ENCODE measurements around the gene TNS3. TPM values are rescaled to one million over a fixed set of nuclear protein-coding genes. Genes with fewer than 3 reads are reported as not detected.

TNS3 gene
- total and polyA plus RNA-seq, 9 of the 15 experiments (the other 6 are each of a cell fraction or from before 2014, with no cell fraction given), result 0.20 TPM; not detected in 8

GRCh38 chr7:47360301-47360900, 221.5 kb downstream of the TNS3 start (continued):
- TF ChIP-seq NFRKB (IDR thresholded peaks at IDR 0.05; ENCODE audit: low read depth) (no peak), JUNB (CRISPR knock-in tag; conservative IDR thresholded peaks at IDR 0.05) (no peak), ATF3 (IDR thresholded peaks at IDR 0.05) (no peak), ATF3 (CRISPR knock-in tag; conservative IDR thresholded peaks at IDR 0.05) (no peak), RAD21 (CRISPR knock-in tag; conservative IDR thresholded peaks at IDR 0.05 in 1 of 2, IDR thresholded peaks at IDR 0.05 in 1 of 2) (no peak), CTCF (IDR thresholded peaks at IDR 0.05 in 2 of 3, conservative IDR thresholded peaks at IDR 0.05 in 1 of 3; ENCODE audit: insufficient read depth in 2 of 3, low read depth in 1 of 3, low read length in 3 of 3) (no peak), ZBTB2 (IDR thresholded peaks at IDR 0.05) (no peak)
- TF ChIP-seq, protein P1, sequence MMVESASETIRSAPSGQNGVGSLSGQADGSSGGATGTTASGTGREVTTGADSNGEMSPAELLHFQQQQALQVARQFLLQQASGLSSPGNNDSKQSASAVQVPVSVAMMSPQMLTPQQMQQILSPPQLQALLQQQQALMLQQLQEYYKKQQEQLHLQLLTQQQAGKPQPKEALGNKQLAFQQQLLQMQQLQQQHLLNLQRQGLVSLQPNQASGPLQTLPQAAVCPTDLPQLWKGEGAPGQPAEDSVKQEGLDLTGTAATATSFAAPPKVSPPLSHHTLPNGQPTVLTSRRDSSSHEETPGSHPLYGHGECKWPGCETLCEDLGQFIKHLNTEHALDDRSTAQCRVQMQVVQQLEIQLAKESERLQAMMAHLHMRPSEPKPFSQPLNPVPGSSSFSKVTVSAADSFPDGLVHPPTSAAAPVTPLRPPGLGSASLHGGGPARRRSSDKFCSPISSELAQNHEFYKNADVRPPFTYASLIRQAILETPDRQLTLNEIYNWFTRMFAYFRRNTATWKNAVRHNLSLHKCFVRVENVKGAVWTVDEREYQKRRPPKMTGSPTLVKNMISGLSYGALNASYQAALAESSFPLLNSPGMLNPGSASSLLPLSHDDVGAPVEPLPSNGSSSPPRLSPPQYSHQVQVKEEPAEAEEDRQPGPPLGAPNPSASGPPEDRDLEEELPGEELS (CRISPR knock-in tag; IDR thresholded peaks at IDR 0.05; ENCODE audit: borderline replicate concordance), result no peak
- TF ChIP-seq, protein P2, sequence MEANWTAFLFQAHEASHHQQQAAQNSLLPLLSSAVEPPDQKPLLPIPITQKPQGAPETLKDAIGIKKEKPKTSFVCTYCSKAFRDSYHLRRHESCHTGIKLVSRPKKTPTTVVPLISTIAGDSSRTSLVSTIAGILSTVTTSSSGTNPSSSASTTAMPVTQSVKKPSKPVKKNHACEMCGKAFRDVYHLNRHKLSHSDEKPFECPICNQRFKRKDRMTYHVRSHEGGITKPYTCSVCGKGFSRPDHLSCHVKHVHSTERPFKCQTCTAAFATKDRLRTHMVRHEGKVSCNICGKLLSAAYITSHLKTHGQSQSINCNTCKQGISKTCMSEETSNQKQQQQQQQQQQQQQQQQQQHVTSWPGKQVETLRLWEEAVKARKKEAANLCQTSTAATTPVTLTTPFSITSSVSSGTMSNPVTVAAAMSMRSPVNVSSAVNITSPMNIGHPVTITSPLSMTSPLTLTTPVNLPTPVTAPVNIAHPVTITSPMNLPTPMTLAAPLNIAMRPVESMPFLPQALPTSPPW (CRISPR knock-in tag; IDR thresholded peaks at IDR 0.05), result no peak
